ENCODE results near the gene SEC14L2. TPM values are rescaled to one million over a fixed set of nuclear protein-coding genes. Genes with fewer than 3 reads are reported as not detected.
A peak's percentile ranks its signal among the peaks of the same experiment; 100 is the strongest.

SEC14L2 gene
- total RNA-seq, 1 donor from 2014 or later: 0.40 TPM

DNA sequence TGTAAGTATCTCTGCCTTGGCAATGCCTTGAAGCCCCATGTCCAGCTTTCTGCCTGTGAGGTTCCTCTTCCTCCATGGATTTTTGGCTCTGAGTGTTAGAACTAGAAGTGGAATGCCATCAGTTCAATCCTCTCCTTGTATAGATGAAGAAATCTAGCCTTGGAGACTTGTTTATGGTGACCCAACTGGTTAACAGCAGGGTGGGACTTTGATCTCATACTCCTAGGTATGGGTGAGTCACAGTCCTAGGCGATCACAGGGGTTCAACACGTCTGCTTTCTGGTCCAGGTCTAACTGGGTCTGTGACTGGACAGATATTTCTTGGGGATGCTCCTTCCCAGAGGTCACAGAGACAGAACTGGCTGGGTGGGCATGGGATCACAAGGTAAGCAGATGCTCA, 19.6 kb downstream of the SEC14L2 start:
- no peak for ATAC-seq (ENCODE audit: low read depth)
- intact Hi-C loops (cut with micrococcal nuclease): no loop called here
- no peaks in the 10 kb centered on the region for H3K27me3 Mint-ChIP-seq
- no peaks in the 10 kb centered on the region for H3K9me3 Mint-ChIP-seq
- H3K4me3 Mint-ChIP-seq: no peak overlapping the region
- TF ChIP-seq, protein P1, sequence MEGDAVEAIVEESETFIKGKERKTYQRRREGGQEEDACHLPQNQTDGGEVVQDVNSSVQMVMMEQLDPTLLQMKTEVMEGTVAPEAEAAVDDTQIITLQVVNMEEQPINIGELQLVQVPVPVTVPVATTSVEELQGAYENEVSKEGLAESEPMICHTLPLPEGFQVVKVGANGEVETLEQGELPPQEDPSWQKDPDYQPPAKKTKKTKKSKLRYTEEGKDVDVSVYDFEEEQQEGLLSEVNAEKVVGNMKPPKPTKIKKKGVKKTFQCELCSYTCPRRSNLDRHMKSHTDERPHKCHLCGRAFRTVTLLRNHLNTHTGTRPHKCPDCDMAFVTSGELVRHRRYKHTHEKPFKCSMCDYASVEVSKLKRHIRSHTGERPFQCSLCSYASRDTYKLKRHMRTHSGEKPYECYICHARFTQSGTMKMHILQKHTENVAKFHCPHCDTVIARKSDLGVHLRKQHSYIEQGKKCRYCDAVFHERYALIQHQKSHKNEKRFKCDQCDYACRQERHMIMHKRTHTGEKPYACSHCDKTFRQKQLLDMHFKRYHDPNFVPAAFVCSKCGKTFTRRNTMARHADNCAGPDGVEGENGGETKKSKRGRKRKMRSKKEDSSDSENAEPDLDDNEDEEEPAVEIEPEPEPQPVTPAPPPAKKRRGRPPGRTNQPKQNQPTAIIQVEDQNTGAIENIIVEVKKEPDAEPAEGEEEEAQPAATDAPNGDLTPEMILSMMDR (IDR thresholded peaks at IDR 0.05): no peak
- H3K36me3 Mint-ChIP-seq (ENCODE audit: low read depth): peaks cover 28% of the 10 kb centered on the region
- H3K4me1 Mint-ChIP-seq: no peaks in the 10 kb centered on the region
- no peak for DNase-seq
- ChIA-PET POLR2A (no interaction called here), CTCF (no interaction called here)
- no peak overlapping the region for H3K27ac Mint-ChIP-seq

DNA sequence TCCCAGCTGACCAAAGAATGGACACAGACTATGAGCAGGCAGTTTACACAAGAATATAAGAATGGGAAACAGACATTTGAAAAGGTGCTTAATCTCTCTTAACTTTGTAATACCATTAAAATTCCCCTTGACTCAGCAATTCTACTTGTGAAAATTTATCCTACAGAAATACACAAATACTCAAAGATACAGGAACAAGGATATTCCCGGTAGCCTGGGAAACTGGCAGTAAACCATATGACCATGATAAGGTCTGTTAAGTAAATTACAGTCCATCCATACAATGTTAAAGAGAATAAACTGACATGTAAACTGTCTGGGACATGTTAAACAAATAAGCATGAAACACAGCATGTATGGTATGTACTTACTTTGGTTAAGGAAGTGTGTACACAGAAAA, 20.0 kb downstream of the SEC14L2 start:
- H3K4me1 Mint-ChIP-seq: peaks cover 1% of the 10 kb centered on the region
- H3K27me3 Mint-ChIP-seq: no peaks in the 10 kb centered on the region
- H3K4me3 Mint-ChIP-seq: no peak overlapping the region
- peaks cover 28% of the 10 kb centered on the region for H3K36me3 Mint-ChIP-seq (ENCODE audit: low read depth)
- POLR2A ChIA-PET: no interaction called here
- intact Hi-C loops (cut with micrococcal nuclease): no loop called here
- H3K9me3 Mint-ChIP-seq: no peaks in the 10 kb centered on the region
- CTCF ChIA-PET: no interaction called here
- TF ChIP-seq, protein P1 (IDR thresholded peaks at IDR 0.05): no peak
- H3K27ac Mint-ChIP-seq: no peak overlapping the region
- ATAC-seq (ENCODE audit: low read depth): no peak
- no peak for DNase-seq

DNA sequence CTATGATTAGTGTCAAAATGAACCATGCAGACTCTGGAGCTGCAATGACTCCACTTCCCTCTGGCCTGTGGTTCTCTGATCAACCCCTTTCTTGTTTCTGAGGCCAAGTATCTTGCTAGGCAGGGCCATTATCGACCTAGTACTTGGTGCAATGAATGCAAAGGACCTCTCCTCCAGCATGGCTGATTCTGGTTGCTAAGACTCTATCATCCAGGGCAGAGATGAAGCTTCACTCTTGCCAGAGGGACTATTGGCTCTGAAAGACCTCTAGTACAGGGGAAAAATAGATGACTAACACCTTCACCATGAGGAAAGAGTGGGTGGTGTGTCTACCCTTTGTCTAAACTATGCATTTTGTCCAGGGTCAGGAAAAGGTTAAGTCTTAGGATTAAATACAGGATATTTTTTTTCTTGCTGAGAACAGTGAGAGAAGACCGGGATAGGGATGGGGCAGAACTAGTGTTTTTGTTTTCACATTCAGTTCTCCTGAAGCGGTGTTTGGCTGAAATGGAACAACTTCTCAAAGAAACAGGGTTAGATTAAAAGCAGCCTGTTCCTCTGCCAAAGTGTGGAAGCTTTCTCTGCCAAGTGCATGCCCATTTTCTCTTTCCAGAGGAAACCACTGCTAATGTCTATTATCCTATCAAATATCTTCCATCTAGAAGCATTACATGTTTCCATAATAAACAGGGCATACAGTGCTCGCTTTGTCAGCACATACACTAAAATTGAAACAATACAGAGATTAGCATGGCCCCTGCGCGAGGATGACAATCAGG, 23.7 kb downstream of the SEC14L2 start:
- DNase-seq: no peak
- Mint-ChIP-seq H3K27me3 (no peaks in the 10 kb centered on the region), H3K27ac (no peak overlapping the region), H3K4me1 (peaks cover 32% of the 10 kb centered on the region), H3K36me3 (ENCODE audit: low read depth) (peaks cover 31% of the 10 kb centered on the region), H3K4me3 (no peak overlapping the region), H3K9me3 (no peaks in the 10 kb centered on the region)
- no peak for ATAC-seq (ENCODE audit: low read depth)
- intact Hi-C loops (cut with micrococcal nuclease): loop anchor here (5.0 to 10.0 kb wide), 4 partner anchors 578 to 1033 kb away; partner anchors contain the start of genes AP1B1, NF2 and SMTN
- CTCF ChIA-PET: no interaction called here
- TF ChIP-seq, protein P1 (IDR thresholded peaks at IDR 0.05): no peak
- POLR2A ChIA-PET: no interaction called here

DNA sequence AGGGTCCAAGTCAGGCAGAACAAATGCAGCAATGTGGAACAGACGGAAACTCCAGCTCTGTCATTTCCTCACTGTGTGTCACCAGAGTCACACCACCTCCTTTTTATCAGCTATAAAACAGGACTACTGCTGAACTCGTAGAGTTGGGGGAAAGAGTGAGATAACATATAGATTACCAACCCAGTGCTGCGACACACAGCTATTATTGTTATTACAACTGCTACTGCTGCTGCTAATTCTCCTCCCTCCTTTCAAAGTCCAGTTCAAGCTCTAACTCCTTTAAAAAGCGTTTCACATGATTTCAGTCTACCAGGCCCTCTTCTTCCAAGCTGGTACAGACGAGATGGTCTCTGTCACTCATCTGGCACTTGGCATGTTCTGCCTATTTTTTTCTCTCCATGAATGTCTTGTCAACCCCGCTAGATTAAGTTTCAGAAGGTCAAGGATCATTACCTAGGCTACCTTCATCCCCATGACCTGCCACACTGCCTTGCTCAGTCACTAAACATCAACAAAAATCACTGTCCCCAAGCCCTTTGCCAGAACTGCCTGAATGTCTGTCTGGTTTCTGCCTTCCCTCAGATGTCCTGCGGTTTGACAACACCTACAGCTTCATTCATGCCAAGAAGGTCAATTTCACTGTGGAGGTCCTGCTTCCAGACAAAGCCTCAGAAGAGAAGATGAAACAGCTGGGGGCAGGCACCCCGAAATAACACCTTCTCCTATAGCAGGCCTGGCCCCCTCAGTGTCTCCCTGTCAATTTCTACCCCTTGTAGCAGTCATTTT, 25.1 kb downstream of the SEC14L2 start:
- TF ChIP-seq, protein P1 (IDR thresholded peaks at IDR 0.05): no peak
- ChIA-PET POLR2A (interaction anchor here (0.7 to 0.9 kb wide), 2 partner anchors 9 to 13 kb away, joined by 3 to 5 read pairs; no protein-coding TSS in a partner anchor), CTCF (interaction anchor here (1.1 to 1.5 kb wide), 2 partner anchors 34 to 134 kb away, joined by 3 to 5 read pairs; partner anchors contain the start of gene RNF215)
- H3K27ac Mint-ChIP-seq: no peak overlapping the region
- intact Hi-C loops (cut with micrococcal nuclease): loop anchor here (2.0 to 10.0 kb wide), 5 partner anchors 95 to 1035 kb away; partner anchors contain the start of genes AP1B1, NF2, SMTN and TBC1D10A
- H3K4me1 Mint-ChIP-seq: peaks cover 43% of the 10 kb centered on the region
- H3K27me3 Mint-ChIP-seq: no peaks in the 10 kb centered on the region
- H3K9me3 Mint-ChIP-seq: no peaks in the 10 kb centered on the region
- H3K36me3 Mint-ChIP-seq (ENCODE audit: low read depth): peaks cover 27% of the 10 kb centered on the region
- ATAC-seq (ENCODE audit: low read depth) (no peak), DNase-seq (no peak)
- peak overlapping the region; percentile 97 for H3K4me3 Mint-ChIP-seq
